GM12891 (cell line): Measurements from ENCODE around the gene USP10.
A peak's percentile ranks its signal among the peaks of the same experiment; 100 is the strongest.

Experiments
- DNase-seq: peaks from one replicate; pipeline ENCODE4 v3.0.0; 2011; ENCODE audit warnings: low spot score; ENCODE audit not compliant: insufficient read length
- FAIRE-seq: peaks from 2 replicates; lab custom pipeline; 2011; peaks lifted over from hg19 to GRCh38; lab: Jason Lieb, UNC
- PAX5 ChIP-seq: IDR thresholded peaks from 2 replicates; pipeline ENCODE4 v1.6.1; 2011; ENCODE audit warnings: low read length, moderate library complexity, mild to moderate bottlenecking; ENCODE audit not compliant: insufficient read depth, severe bottlenecking
- POLR2A ChIP-seq: IDR thresholded peaks from 2 replicates; pipeline ENCODE4 v1.6.1; 2011; ENCODE audit warnings: low read depth, low read length, control low read depth
- POLR2AphosphoS5 ChIP-seq: IDR thresholded peaks from 2 replicates; pipeline ENCODE4 v1.6.1; 2011; ENCODE audit warnings: low read depth, low read length, control low read depth
- POU2F2 ChIP-seq: IDR thresholded peaks from 2 replicates; pipeline ENCODE4 v1.6.1; 2011; ENCODE audit warnings: low read depth, mild to moderate bottlenecking, control low read depth, low read length, moderate library complexity
- SPI1 ChIP-seq: IDR thresholded peaks from 2 replicates; pipeline ENCODE4 v1.6.1; 2011; ENCODE audit warnings: low read depth, low read length, control low read depth
- TAF1 ChIP-seq: IDR thresholded peaks from 2 replicates; pipeline ENCODE4 v1.6.1; 2011; ENCODE audit warnings: low read depth, low read length, control low read depth

The USP10 gene

DNA sequence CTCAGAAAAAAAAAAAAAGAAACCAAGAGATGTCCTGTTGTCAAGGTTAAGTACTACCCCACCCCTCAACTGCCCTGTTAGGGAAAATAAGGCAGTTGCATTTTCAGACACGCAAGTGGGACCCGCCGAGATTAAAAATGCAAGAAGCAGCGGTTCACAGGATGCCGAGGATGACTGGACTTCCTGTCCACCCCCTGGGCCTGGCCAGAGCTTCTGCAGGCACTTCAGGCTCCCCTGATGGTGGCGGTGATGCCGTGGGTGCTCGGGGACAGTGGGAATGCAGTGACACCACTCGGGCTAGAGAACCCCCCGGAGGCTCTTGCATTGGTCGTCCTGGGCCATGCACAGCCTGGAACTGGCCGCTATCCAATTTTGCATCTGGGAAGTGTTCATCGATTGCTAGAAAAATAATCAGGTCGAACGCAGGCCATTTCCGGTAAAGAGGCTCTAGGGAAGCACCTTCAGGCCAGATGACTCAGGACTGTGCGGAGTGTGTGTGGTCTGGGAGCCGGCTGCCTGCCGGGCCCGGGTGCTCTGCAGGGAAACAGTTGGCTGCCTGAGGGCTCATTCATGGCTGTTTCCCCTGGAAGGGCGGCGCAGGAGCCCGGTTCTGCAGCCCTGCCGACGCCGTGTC lies 106.6 kb downstream of the USP10 start:
- DNase-seq (no peak), FAIRE-seq (no peak)
- TF ChIP-seq POU2F2, result no peak
- TF ChIP-seq SPI1, result peak; percentile 36; the same call in 1 of the 2 replicates

DNA sequence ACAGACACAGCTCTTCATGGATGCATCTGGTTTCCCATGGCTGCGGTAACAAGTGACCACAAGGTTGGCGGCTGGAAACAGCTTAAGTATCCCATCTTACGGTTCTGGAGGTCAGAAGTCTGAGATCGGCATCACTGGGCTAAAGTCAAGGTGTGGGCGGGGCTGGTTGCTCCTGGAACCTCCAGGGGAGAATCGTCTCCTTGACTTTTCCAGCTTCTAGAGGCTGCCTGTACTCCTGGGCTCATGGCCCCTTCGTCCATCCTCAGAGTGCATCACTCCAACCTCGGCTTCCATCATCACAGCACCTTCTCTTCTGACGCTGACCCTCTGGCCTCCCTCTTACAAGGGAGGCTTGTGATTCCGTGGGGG lies 107.1 kb downstream of the USP10 start:
- DNase-seq (no peak), FAIRE-seq (no peak)
- TF ChIP-seq POLR2AphosphoS5 (no peak), POU2F2 (no peak), PAX5 (no peak), SPI1 (no peak), POLR2A (no peak), TAF1 (no peak)

DNA sequence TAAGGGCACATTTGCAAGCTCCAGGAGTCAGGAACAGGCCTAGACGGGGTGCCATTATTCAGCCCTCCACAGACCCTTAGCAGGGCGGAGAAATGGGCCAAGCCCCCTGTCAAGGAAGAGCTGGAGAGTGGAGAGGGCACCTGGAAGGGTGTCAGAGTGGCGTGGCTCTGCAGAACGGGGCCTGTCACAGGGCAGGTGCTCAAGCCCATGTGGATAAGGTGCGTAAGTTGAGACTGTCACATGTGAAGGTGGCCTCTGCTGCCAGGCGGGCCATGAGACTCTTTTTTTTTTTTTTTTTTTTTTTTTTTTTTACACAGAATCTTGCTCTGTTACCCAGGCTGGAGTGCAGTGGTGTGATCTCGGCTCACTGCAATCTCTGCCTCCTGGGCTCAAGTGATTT lies 108.0 kb downstream of the USP10 start:
- FAIRE-seq, result no peak
- TF ChIP-seq POU2F2 (no peak), TAF1 (no peak), PAX5 (no peak)
- DNase-seq, result no peak

DNA sequence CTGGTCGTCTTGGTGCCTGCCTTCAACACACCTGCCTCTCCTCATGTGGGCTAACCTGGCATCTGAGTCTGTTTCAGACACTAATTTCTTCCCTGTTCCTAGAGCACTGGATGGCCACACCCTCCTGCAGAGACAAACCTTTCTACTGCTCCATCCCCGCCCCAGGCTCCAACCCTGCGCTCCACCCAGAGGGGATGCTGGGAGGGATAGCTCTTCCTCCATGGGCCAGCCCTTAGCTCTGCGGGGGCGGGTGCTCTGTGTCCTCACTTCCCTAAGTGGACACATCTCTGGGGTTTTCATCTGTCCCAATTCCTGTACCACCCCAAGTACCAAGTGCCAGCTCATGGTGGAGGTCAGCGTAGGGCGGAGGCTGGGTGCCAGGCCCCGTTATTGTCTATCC lies 109.0 kb downstream of the USP10 start:
- no peak for DNase-seq
- no peak for FAIRE-seq
- no peak for TF ChIP-seq PAX5
- TF ChIP-seq TAF1, result no peak
- no peak for TF ChIP-seq SPI1
- no peak for TF ChIP-seq POU2F2
- TF ChIP-seq POLR2AphosphoS5, result no peak

DNA sequence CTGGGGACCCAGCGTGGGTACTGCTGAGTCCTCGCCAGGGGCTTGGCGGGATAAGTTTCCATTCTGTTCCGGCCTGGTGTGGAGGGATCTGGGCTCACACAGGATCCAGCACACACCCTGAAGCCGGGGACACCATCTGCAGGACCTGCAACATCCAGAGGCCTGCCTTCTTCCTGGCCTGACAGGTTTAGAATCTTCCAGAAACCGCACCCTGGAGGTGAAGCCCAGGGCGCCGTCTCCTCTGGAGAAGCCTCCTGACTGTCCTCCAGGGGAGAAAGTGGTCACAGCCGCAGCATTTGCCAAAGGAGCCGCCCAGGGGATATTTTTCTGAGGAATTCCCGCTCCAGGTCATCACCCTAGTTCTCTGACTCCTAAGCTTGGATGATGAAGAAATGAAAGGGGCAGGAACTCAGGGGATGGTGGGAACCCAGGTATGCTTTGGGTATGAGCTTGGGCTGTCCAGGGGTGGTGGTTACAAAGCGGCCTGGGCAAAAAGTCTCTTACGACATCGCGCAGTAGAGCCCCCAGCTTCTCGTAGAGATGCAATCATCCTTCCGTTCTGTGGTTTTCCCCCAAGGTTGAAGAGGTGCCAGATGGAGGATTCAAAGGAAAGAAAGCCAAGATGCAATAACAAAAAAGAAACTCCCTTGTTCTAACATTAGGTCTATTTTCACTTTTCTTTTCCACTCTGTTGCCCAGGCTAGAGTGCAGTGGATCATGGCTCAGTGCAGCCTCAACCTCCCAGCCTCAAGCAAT lies 110.9 kb downstream of the USP10 start:
- DNase-seq (no peak), FAIRE-seq (peak; percentile 56)
- TF ChIP-seq POLR2A (no peak), SPI1 (no peak), POU2F2 (no peak), TAF1 (no peak), PAX5 (no peak), POLR2AphosphoS5 (no peak)

DNA sequence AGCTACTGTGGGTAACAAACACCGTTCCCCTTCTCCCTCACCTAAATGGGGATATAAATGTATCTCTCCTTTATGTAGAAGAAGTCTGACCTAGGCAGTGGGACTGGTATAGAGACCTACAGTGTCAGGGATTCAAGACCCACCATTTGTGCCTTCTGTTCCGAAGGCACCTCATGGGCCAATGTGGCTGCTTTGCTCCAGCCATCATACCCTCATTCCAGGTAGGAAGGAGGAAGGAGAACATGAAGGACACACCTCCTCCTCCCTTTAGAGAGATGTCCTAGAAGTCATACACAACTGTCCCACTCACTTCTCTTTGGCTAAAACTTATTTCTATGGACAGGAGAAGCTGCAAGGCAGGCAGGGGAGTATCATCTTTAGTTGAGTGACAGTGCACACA lies 111.7 kb downstream of the USP10 start:
- FAIRE-seq, result no peak
- DNase-seq, result no peak
- TF ChIP-seq TAF1 (no peak), POU2F2 (no peak), PAX5 (no peak)

DNA sequence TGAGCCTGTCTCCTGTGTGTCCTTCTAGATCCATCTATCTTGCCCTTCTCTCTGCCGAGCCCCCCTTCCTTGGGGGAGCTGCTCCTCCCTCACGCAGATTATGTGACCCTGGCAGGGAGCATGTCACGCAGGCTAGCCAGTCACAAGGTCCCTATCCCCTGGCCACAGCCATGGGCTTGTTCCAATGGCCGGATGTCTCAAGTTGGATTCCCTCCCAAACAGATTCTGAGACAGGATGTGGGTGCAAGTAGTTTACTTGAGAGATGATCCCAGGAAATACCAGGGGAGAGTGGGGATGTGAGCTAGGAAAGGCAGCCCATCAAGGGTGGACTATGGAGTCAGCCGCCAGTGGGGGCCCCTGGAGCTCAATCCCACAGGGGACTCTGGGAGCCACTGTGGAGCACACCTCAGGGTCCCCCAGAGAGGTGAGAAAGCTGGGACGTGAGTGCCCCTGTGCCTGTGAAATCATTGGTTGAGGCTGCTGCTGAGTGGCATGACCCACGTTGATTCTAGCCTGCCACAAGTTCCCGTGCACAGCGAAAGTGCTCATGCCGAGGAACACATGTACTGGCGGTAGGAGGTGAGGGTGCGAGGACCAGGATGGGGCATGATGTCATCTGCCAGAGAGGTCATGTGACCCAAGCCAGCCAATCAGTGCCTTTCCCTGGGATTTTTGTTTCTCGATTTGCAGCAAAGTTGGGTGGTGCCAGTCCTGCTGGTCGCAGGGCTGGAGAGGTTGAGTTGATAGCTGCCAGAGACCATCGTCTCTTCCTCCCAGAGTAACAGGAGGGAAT lies 113.5 kb downstream of the USP10 start:
- TF ChIP-seq POLR2AphosphoS5 (no peak), POU2F2 (no peak), TAF1 (no peak), PAX5 (no peak), POLR2A (no peak), SPI1 (no peak)
- FAIRE-seq (no peak), DNase-seq (no peak)

DNA sequence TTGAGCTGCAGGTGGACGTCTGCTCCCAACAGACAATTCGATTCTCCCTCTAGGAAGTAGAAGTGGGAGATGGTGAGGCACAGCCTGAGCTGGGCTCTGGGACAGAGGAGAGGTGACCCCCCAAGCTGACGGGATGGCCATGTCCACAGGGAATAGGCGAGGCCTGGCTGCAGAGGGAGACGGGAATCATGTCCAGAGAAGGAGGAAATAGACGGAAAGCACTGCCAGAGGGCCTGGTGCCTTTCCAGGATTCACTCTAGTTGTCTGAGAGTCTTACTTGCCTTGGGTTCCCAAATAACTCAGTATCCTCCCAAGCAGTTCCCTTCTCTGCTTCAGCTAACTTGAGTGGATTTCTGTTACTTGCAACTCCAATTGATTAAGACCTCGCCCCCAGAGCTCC lies 115.7 kb downstream of the USP10 start:
- TF ChIP-seq POLR2A, result no peak
- no peak for TF ChIP-seq SPI1
- TF ChIP-seq PAX5, result no peak
- no peak for TF ChIP-seq TAF1
- TF ChIP-seq POU2F2, result no peak
- no peak for TF ChIP-seq POLR2AphosphoS5
- DNase-seq (no peak), FAIRE-seq (no peak)

- FAIRE-seq (no peak), DNase-seq (no peak)
- no peak for TF ChIP-seq POU2F2
- TF ChIP-seq POLR2A, result no peak
- TF ChIP-seq TAF1, result no peak
- TF ChIP-seq POLR2AphosphoS5, result no peak
These were observed 116.2 kb downstream of the USP10 start for GRCh38 chr16:84816023-84816422.

DNA sequence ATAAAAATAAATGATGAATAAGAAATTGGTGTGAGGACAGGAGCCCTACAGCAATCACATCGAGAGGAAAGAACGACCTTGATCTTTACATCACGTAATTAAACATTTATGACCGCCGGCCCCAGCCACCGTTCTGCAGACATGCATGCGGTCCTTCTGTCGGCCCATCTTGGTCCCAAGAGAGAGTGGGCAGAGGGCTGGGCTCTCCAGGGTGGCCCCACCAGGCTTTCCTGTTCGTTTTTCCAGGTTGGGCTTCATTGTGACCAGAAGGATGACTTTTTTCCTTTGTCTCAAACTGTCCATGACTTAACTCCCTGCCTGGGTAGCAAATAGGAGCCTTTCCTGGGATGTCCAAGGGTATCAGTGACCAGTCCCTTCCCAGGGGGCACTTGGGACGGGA lies 116.7 kb downstream of the USP10 start:
- DNase-seq, result no peak
- no peak for TF ChIP-seq TAF1
- no peak for FAIRE-seq

DNA sequence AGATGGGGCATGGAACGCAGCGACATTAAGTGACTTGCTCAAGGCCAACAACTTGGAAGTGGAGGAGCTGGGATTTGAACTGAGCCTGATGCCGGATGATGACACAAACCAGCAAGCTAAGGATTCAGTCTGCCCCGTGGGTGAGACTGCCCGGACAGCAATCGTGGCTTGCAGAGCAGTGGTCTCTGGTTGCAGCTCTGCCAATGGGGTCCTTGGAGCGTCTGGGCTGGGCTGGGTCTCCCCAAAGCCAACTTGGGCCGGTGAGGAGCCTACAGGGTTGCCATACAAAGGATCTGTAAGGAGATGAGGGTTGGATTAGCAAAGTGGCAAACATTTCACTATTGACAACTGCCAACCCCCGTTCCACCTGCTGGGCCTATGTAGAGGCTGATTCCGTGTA lies 117.4 kb downstream of the USP10 start:
- DNase-seq, result no peak
- FAIRE-seq, result no peak
- TF ChIP-seq POLR2AphosphoS5, result no peak
- no peak for TF ChIP-seq PAX5
- no peak for TF ChIP-seq POLR2A
- no peak for TF ChIP-seq TAF1
- TF ChIP-seq POU2F2, result no peak
- no peak for TF ChIP-seq SPI1
